Left kidney (tissue), 2 donors: ENCODE results near the gene ILDR1. TPM values are rescaled to one million over a fixed set of nuclear protein-coding genes. Genes with fewer than 3 reads are reported as not detected.
"Not testable (repeated sequence)": the region's sequence is repeated elsewhere in the genome, so short reads cannot be mapped to it uniquely, and the experiment has no call there.

Source experiments
- DNase-seq: peaks from one replicate; pipeline ENCODE4 v3.0.0-alpha.2; 2013
- polyA plus RNA-seq: library from polyadenylated mRNA; unstranded; fragments of 120-200 nt; gene quantifications from one replicate; pipeline ENCODE4 v1.2.1, GENCODE V29; 2013; ENCODE audit not compliant: insufficient read length

Gene ILDR1
- polyA plus RNA-seq, 1 donor, result 7.4 TPM

DNA sequence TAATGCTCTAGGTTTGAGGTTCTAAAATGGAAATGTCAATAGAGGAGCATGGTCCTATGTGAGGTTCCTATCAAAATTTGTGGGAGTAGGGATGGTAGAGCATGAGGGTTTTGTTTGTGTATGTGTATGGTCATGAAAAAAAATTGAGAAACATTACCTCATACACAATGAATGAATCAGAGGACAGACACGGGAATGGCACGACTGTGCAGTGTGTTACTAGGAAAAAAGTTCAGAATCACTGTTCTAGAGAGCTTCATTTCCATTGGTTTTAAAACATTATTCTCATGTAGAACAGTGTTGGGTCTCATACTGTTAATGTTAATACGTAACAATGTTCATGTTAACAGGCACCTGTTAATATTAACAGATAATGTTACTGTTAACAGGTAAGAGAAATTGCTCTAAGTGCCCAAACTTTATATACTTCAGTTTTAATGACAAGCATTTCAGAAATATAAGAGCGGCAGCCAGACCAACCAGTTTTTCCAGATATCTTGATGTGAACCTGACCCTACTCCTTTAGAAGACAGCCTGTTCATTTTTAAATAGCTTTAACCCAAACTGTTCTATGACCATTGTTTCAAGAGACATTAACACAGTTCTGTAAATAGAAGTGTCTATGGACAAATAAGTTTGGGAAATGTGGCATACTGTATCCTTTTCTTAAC lies 79.8 kb downstream of the ILDR1 start:
- DNase-seq, result no peak

DNA sequence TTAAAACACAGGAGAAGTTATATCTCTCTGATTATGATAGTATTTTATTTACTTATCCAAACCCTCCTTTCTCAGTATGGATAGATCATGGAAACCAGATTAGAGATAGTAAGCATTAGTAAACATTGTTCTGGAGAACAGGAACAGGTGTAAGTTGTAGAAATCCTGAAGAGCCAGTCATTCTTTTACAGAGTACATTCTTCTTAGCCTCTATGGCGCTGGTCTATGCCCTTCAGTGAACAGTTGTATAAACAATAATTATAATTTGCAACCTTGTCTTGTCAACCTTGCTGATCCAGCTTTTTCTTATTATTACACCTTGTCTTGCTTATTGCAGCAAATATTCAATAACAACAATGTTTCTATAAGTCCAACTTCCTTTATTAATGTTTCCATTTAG lies 80.5 kb downstream of the ILDR1 start:
- no peak for DNase-seq

DNA sequence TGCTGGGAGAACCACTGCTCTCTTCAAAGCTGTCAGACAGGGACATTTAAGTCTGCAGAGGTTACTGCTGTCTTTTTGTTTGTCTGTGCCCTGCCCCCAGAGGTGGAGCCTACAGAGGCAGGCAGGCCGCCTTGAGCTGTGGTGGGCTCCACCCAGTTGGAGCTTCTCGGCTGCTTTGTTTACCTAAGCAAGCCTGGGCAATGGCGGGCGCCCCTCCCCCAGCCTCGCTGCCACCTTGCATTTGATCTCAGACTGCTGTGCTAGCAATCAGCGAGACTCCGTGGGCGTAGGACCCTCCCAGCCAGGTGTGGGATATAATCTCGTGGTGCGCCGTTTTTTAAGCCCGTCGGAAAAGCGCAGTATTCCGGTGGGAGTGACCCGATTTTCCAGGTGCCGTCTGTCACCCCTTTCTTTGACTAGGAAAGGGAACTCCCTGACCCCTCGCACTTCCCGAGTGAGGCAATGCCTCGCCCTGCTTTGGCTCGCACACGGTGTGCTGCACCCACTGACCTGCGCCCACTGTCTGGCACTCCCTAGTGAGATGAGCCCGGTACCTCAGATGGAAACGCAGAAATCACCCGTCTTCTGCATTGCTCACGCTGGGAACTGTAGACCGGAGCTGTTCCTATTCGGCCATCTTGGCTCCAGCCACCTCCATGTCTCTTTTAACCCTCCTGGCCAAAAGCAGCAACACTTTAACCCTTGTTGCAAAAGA lies 83.7 kb downstream of the ILDR1 start:
- DNase-seq, result not testable (repeated sequence)

Other genes with a start within 250 kb of the ILDR1 start
- 41.8 TPM for gene IQCB1, start 187.2 kb downstream of the ILDR1 start, polyA plus RNA-seq
- gene EAF2, start 187.0 kb downstream of the ILDR1 start, polyA plus RNA-seq, result 9.1 TPM
- gene SLC15A2, start 127.8 kb downstream of the ILDR1 start, polyA plus RNA-seq, result 16.0 TPM
- gene CD86, start 33.1 kb upstream of the ILDR1 start, polyA plus RNA-seq, result 1.3 TPM
- 24.9 TPM for gene CASR, start 161.4 kb upstream of the ILDR1 start, polyA plus RNA-seq